ENCODE measurements around the gene KIAA0825. TPM values are rescaled to one million over a fixed set of nuclear protein-coding genes. Genes with fewer than 3 reads are reported as not detected.
A peak's percentile ranks its signal among the peaks of the same experiment; 100 is the strongest.

KIAA0825 gene
- total and polyA plus RNA-seq, 2 of the 8 experiments (the other 6 are each of a cell fraction or from before 2014, with no cell fraction given), result 0.60 to 1.0 TPM

DNA sequence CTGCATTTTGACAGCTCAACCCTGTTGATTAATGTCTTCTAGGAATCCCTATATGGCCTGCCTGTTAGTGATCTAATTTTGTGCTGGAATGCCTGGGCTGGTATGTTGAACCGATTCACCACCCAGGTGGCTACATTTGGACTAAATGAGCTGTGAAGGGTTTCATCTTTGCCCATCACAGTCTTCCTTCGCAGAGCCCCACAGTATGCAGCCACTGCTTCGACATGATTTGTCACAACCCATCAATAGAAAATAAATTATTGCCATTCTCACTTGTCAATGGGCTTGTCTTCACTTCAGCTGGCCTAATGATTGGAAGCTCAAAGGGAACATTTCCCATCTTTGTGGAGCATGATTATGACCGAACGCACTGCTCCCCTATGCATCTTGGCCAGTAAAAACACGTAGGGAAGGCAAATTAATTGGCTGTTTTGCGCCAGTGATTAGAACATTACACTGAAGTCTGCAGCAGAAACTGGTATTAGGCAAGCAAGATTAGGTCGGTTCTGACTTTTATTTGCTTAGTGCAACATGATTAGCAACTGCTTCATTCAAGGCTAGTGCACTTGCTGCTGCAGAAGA is 408.5 kb downstream of the KIAA0825 start:
- no peak overlapping the region for H2AK5ac ChIP-seq (ENCODE audit: low read depth, low read length)
- no peak overlapping the region for H2BK5ac ChIP-seq (ENCODE audit: low read depth, low read length)
- no peak overlapping the region for H3K4me2 ChIP-seq (ENCODE audit: insufficient read depth in 1 of 2, low read depth in 2 of 2, low read length in 2 of 2)
- no peak overlapping the region for H4K91ac ChIP-seq (replicated peaks; ENCODE audit: insufficient read length, low read length)
- no peak overlapping the region for H2BK15ac ChIP-seq (ENCODE audit: low read length)
- 0 out of 2 replicates have a peak, but pooled peaks have one; percentile 13 for TF ChIP-seq TEAD4 (IDR thresholded peaks at IDR 0.05; ENCODE audit: low read depth, low read length)
- no peak for TF ChIP-seq JUN (IDR thresholded peaks at IDR 0.05; ENCODE audit: low read depth, low read length)
- POLR2A ChIA-PET (ENCODE audit: partially characterized antibody), result interaction anchor here (0.8 kb wide), 1 partner anchor 15 kb away, joined by 4 read pairs; no protein-coding TSS in a partner anchor
- H3K23ac ChIP-seq (ENCODE audit: insufficient read length), result no peak overlapping the region
- H3K9me3 ChIP-seq (ENCODE audit: insufficient read depth in 2 of 2, low read depth in 1 of 2, low read length in 1 of 2), result no peaks in the 10 kb centered on the region
- no peak overlapping the region for H3K18ac ChIP-seq (ENCODE audit: extremely low read depth, low read length)
- no peak overlapping the region for H2BK120ac ChIP-seq (replicated peaks; ENCODE audit: low read depth, low read length)
- 91% methylated on average over 8 of the region's 8 CpGs; no CpG with 5 or more reads in 1 of the 2 experiments for WGBS, 2 experiments (ENCODE audit: extremely low coverage in 1 of 2, insufficient coverage in 1 of 2, insufficient read length in 1 of 2, insufficient replicate concordance in 2 of 2, low coverage in 1 of 2, low lambda C conversion rate in 2 of 2, missing lambda C conversion rate in 1 of 2)
- peaks cover 3 to 9% of the 10 kb centered on the region in 2 experiments for H4K20me1 ChIP-seq (replicated peaks in 1 of 2; ENCODE audit: control insufficient read depth in 1 of 2, insufficient read depth in 2 of 2, low read length in 2 of 2)
- FAIRE-seq (no peak), DNase-seq (ENCODE audit: low read depth in 1 of 2, low spot score in 2 of 2) (no peak)
- H3K36me3 ChIP-seq (ENCODE audit: control insufficient read depth in 2 of 4, insufficient read depth in 4 of 4, low read length in 3 of 4), result peaks cover 0 to 2% (median 0%) of the 10 kb centered on the region in 4 experiments; a peak in 2 of 8 replicates
- no peak overlapping the region for H2AFZ ChIP-seq (ENCODE audit: low read length)
- H2BK20ac ChIP-seq (ENCODE audit: low read length), result no peak overlapping the region
- H3K56ac ChIP-seq (replicated peaks; ENCODE audit: insufficient read length, low read depth, low read length), result no peak overlapping the region
- H3K27me3 ChIP-seq (replicated peaks in 1 of 4; ENCODE audit: control insufficient read depth in 3 of 4, extremely low read depth in 1 of 4, insufficient read depth in 3 of 4, low read length in 3 of 4), result no peaks in the 10 kb centered on the region
- CTCF ChIA-PET (ENCODE audit: partially characterized antibody), result interaction anchor here (1.0 to 2.1 kb wide), 3 partner anchors 17 to 316 kb away, joined by 3 to 10 read pairs (median 3); no protein-coding TSS in a partner anchor
- no peak overlapping the region for H4K5ac ChIP-seq (ENCODE audit: insufficient read length, low read depth, low read length)
- peaks cover 0 to 3% (median 0%) of the 10 kb centered on the region in 4 experiments; a peak in 1 of 7 replicates for H3K4me1 ChIP-seq (replicated peaks in 1 of 4; ENCODE audit: control insufficient read depth in 3 of 4, insufficient read depth in 4 of 4, low read length in 3 of 4)
- H3K79me1 ChIP-seq (ENCODE audit: low read depth, low read length), result peaks cover 2% of the 10 kb centered on the region
- peaks cover 0 to 14% of the 10 kb centered on the region in 2 experiments; a peak in 1 of 4 replicates for H3K79me2 ChIP-seq (ENCODE audit: control insufficient read depth in 1 of 2, insufficient read depth in 2 of 2, low read length in 2 of 2)
- H3K4ac ChIP-seq (replicated peaks; ENCODE audit: insufficient read length, low read depth, low read length), result no peak overlapping the region
- no peak overlapping the region for H3K27ac ChIP-seq (ENCODE audit: low read depth, low read length)
- no peak overlapping the region for H3K14ac ChIP-seq (ENCODE audit: insufficient read length)
- no peak overlapping the region for H3K9ac ChIP-seq (replicated peaks in 1 of 4; ENCODE audit: extremely low read depth in 1 of 4, low read depth in 3 of 4, low read length in 3 of 4)
- no peak overlapping the region for H3K4me3 ChIP-seq (ENCODE audit: extremely low read depth in 1 of 4, insufficient read depth in 2 of 4, low read depth in 3 of 4, low read length in 4 of 4)
- H4K8ac ChIP-seq (ENCODE audit: extremely low read depth, insufficient read depth, low read length), result no peak overlapping the region
- no peaks in the 10 kb centered on the region for H3K23me2 ChIP-seq (ENCODE audit: low read depth, low read length)
- H2BK12ac ChIP-seq (ENCODE audit: low read depth, low read length), result no peak overlapping the region
